PC-9 (cell line): Measurements from ENCODE around the gene MAN1B1. TPM values are rescaled to one million over a fixed set of nuclear protein-coding genes. Genes with fewer than 3 reads are reported as not detected.

Experiments used
- BruUV-seq: library from RNA; stranded (reverse); fragments of 400-500 nt; replicated peaks from 2 replicates; lab custom pipeline; 2021; lab: Mats Ljungman, UMichigan
- CTCF ChIA-PET: fragments of 300-600 bp; sonication (Branson Sonifier 250); formaldehyde crosslinking; loops from one replicate; lab custom pipeline; 2022; ENCODE audit warnings: antibody characterized with exemption; lab: Charles Lee
- POLR2A ChIA-PET: fragments of 300-600 bp; sonication (Branson Sonifier 250); formaldehyde crosslinking; loops from one replicate; lab custom pipeline; 2022; ENCODE audit warnings: antibody characterized with exemption; ENCODE audit not compliant: unreplicated experiment; lab: Charles Lee
- DNase-seq, 2 experiments: peaks; one replicate each; pipeline versions ENCODE4 v3.0.0 to v3.0.0-alpha.2; 2015 to 2022; ENCODE audit warnings: mixed read lengths in 1 of 2
- H2AFZ ChIP-seq: fragments of 200-600 bp; sonication (generic); 2 replicates; pipeline ENCODE4 v1.8.1; 2017; ENCODE audit warnings: antibody characterized with exemption
- H3F3A ChIP-seq: fragments of 200-600 bp; sonication (generic); 2 replicates; pipeline ENCODE4 v1.8.1; 2017; ENCODE audit warnings: antibody characterized with exemption, mild to moderate bottlenecking, low read depth; ENCODE audit not compliant: insufficient read depth
- H3K27ac ChIP-seq: fragments of 200-600 bp; sonication (generic); 2 replicates; pipeline ENCODE4 v1.6.1; 2016; ENCODE audit warnings: mixed run types
- H3K27me3 ChIP-seq: fragments of 200-600 bp; sonication (generic); 2 replicates; pipeline ENCODE4 v1.6.1; 2016; ENCODE audit warnings: low read depth, mixed run types; ENCODE audit not compliant: insufficient read depth
- H3K36me3 ChIP-seq: fragments of 200-600 bp; sonication (generic); 2 replicates; pipeline ENCODE4 v1.6.1; 2016; ENCODE audit warnings: low read depth, mixed run types
- H3K4me1 ChIP-seq: fragments of 200-600 bp; sonication (generic); replicated peaks from 2 replicates; pipeline ENCODE4 v1.6.1; 2016; ENCODE audit warnings: mixed run types; ENCODE audit not compliant: insufficient read depth
- H3K4me2 ChIP-seq: fragments of 200-600 bp; sonication (generic); 2 replicates; pipeline ENCODE4 v1.6.1; 2017; ENCODE audit warnings: mixed run types
- H3K4me3 ChIP-seq: fragments of 200-600 bp; sonication (generic); 2 replicates; pipeline ENCODE4 v1.6.1; 2016; ENCODE audit warnings: mixed run types
- H3K79me2 ChIP-seq: fragments of 200-600 bp; sonication (generic); 2 replicates; pipeline ENCODE4 v1.6.1; 2017; ENCODE audit warnings: low read depth, mixed run types
- H3K9me2 ChIP-seq: fragments of 200-600 bp; sonication (generic); 2 replicates; pipeline ENCODE4 v1.8.1; 2017; ENCODE audit warnings: mild to moderate bottlenecking; ENCODE audit not compliant: insufficient read depth
- H3K9me3 ChIP-seq: fragments of 200-600 bp; sonication (generic); 2 replicates; pipeline ENCODE4 v1.8.1; 2016; ENCODE audit warnings: low read depth; ENCODE audit not compliant: insufficient read depth
- H4K20me1 ChIP-seq: fragments of 200-600 bp; sonication (generic); 2 replicates; pipeline ENCODE4 v1.8.1; 2017; ENCODE audit not compliant: insufficient read depth
- CTCF ChIP-seq: fragments of 200-600 bp; sonication (generic); conservative IDR thresholded peaks from 2 replicates; pipeline ENCODE4 v1.6.1; 2017; ENCODE audit warnings: mixed run types, antibody characterized with exemption, mild to moderate bottlenecking, moderate library complexity
- EZH2 ChIP-seq: fragments of 200-600 bp; sonication (generic); IDR thresholded peaks from 2 replicates; pipeline ENCODE4 v1.8.0; 2017; ENCODE audit warnings: antibody characterized with exemption, low read depth
- intact Hi-C: fragments of 100-400 bp; cut with micrococcal nuclease; formaldehyde crosslinking; loops from one replicate; pipeline ENCODE4 v1.10.0; 2022; ENCODE audit not compliant: unreplicated experiment
- total RNA-seq: library from RNA; stranded (reverse); gene quantifications from 2 replicates; pipeline ENCODE4 v1.2.3, GENCODE V29; 2021

The MAN1B1 gene
- total RNA-seq, 1 experiment from 2014 or later = 79.3 TPM

DNA sequence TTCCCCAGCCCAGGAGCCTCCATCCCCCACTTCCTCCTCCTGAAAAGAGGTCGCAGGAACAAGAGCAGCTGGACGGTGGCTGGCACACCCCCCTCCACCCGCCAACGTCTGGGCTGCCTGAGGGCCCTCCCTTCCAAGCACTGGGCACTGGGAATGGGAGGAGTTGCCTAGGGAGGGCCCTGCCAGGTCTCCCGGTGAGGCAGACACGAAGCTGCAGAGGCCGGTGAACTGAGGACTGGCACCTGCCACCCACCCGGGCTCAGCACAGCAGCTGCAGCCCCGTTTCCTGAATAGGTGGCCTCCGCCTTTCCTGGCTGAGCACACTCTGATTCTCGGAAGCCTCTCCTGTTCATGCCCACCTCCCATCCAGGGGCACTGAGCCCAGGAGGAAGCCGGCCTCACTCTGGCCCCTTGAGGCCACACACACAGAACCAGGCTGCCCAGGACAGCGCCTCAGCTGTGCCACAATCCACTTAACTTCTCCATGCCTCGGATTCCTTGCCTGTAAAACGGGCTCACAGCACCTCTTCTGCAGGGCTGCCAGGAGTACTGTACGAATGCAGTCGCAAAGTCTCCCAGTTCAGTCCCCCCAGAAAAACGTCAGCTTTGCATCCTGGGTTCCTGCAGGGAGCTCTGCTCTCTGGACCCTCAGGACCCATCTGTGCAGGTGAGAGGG lies 42.1 kb upstream of the MAN1B1 start:
- Histone ChIP-seq H2AFZ (no peak overlapping the region), H3K27me3 (peaks cover 5% of the 10 kb centered on the region), H3K4me2 (peak overlapping the region; percentile 98), H3K79me2 (peaks cover 21% of the 10 kb centered on the region), H3K36me3 (no peaks in the 10 kb centered on the region), H3K9me3 (no peaks in the 10 kb centered on the region), H3F3A (peaks cover 14% of the 10 kb centered on the region; the same call in 1 of the 2 replicates), H3K27ac (no peak overlapping the region), H4K20me1 (peaks cover 33% of the 10 kb centered on the region), H3K4me1 (peaks cover 15% of the 10 kb centered on the region), H3K9me2 (no peaks in the 10 kb centered on the region), H3K4me3 (peak overlapping the region; percentile 92; the same call in 1 of the 2 replicates)
- TF ChIP-seq CTCF = no peak
- no peak for TF ChIP-seq EZH2
- DNase-seq = peak in 1 of 2 experiments; percentile 61
- intact Hi-C loops = loop anchor here (5.0 kb wide), 1 partner anchor 73 kb away; no protein-coding TSS in a partner anchor
- ChIA-PET POLR2A (interaction anchor here (0.5 kb wide), 1 partner anchor 41 kb away, joined by 4 read pairs; no protein-coding TSS in a partner anchor), CTCF (no interaction called here)
- BruUV-seq = no TSS peak

GRCh38 chr9:137045294-137046087 lies 41.3 kb upstream of the MAN1B1 start:
- peaks cover 14% of the 10 kb centered on the region; the same call in 1 of the 2 replicates for H3F3A ChIP-seq
- ChIA-PET CTCF (interaction anchor here (0.6 kb wide), 1 partner anchor 72 kb away, joined by 3 read pairs; no protein-coding TSS in a partner anchor), POLR2A (no interaction called here)
- H4K20me1 ChIP-seq = peaks cover 33% of the 10 kb centered on the region
- peak overlapping the region; percentile 92 for H3K4me3 ChIP-seq
- H3K4me2 ChIP-seq = peak overlapping the region; percentile 99
- no peaks in the 10 kb centered on the region for H3K9me3 ChIP-seq
- H2AFZ ChIP-seq = peak overlapping the region; percentile 97
- intact Hi-C loops = loop anchor here (2.0 to 5.0 kb wide), 2 partner anchors 72 to 181 kb away; partner anchors contain the start of gene RNF224
- BruUV-seq = no TSS peak
- H3K79me2 ChIP-seq = peaks cover 21% of the 10 kb centered on the region
- peaks cover 15% of the 10 kb centered on the region for H3K4me1 ChIP-seq
- no peak for TF ChIP-seq EZH2
- TF ChIP-seq CTCF = no peak
- H3K9me2 ChIP-seq = no peaks in the 10 kb centered on the region
- no peak overlapping the region for H3K27ac ChIP-seq
- H3K27me3 ChIP-seq = peaks cover 6% of the 10 kb centered on the region
- no peaks in the 10 kb centered on the region for H3K36me3 ChIP-seq
- DNase-seq = no peak
